ENCODE data around the gene ZNF71.
A peak's percentile ranks its signal among the peaks of the same experiment; 100 is the strongest.
"Not testable (repeated sequence)": the region's sequence is repeated elsewhere in the genome, so short reads cannot be mapped to it uniquely, and the experiment has no call there.

The ZNF71 gene

GRCh38 chr19:56622374-56622773, 27.3 kb downstream of the ZNF71 start:
- DNase-seq (ENCODE audit: low read depth in 2 of 2), result no peak

- DNase-seq (ENCODE audit: low read depth in 2 of 2), result no peak
Measured at GRCh38 chr19:56623006-56623405, 27.9 kb downstream of the ZNF71 start.

GRCh38 chr19:56625708-56626107, 30.6 kb downstream of the ZNF71 start:
- no peak for DNase-seq (ENCODE audit: low read depth in 2 of 2)

DNA sequence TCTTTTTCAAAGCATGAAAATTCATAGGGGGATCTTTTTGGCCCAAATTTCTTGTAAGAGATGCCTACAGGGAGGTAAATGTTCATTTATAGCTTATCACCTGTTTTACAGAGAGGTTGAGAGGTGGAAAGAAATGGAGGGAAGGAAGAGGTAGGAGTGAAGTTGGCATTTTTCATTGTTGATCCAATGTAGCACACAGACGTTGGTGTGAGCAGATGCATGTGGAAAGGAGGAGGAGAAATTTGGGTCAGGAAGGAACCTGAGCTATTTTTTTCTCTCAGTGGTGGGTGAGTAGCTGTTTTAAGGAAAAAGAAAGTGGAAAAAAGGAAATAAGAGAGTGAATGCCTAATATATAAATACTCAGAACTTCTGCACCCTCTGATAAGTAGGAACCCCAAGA, 37.9 kb downstream of the ZNF71 start:
- no peak for DNase-seq (ENCODE audit: low read depth in 2 of 2)

DNA sequence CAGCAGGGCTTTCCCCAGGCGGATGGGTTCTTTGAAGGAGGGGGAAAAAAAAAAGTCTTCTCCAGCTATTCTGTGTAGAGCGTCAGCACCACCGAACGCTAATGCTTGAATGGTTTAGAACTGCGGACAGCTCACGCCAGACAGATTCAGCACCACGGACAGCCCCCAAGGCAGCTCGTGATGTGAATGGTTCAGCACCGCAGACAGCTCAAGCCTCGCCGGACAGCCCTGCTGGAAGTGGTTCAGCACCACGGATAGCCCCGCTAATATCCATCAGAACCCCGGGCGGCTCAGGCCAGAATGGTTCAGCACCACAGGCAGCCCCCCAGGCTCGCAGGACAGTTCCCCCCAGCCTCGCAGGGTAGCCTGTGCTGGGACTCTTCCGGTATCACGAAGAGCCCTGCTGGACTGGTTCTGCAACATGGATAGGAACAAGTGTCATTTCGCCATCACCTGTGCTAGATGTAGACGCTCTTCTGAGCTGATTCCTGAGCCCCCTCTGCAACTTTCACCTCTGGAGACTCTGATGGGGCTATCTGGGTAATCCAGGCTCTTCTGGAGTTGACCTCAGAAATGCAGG, 43.0 kb downstream of the ZNF71 start:
- peak; percentile 1 to 18 for DNase-seq (ENCODE audit: low read depth in 2 of 2)

- no peak for DNase-seq (ENCODE audit: low read depth in 2 of 2)
Measured at GRCh38 chr19:56639217-56639616, 44.1 kb downstream of the ZNF71 start.

GRCh38 chr19:56642711-56643459, 47.8 kb downstream of the ZNF71 start, which contains the start of gene SMIM17:
Gene SMIM17 (plus strand): TSS chr19:56643159. CDS start chr19:56645668, 2,509 bp downstream.
- DNase-seq (ENCODE audit: low read depth in 2 of 2), result no peak

DNA sequence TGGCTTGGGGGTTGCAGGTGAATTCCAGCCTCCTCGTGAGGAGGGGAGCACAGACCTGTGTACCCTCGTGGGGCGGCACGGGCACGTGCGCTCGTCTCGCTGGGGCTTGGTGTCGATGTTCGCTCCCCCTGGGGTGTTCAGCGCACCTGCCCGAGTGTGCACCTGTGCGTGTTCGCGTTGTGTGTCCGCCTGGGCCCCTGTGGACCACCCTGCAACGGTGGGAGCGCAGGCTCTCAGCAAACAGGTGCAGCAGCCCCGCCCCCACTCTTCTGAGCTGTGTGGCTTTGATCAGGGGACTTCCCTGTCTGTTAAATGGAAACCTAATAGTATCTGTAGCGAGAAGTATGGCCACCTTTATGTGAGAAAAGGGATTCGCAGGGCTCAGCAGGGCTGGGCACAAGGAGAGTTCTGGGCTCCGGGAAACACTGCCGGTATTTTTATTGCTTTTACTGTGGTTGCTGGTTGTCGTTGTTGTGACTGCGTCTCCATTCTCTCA, 48.4 kb downstream of the ZNF71 start:
- no peak for DNase-seq (ENCODE audit: low read depth in 2 of 2)

- no peak for DNase-seq (ENCODE audit: low read depth in 2 of 2)
Measured at GRCh38 chr19:56654151-56654550, 59.0 kb downstream of the ZNF71 start.

- DNase-seq (ENCODE audit: low read depth in 2 of 2), result no peak
Measured at GRCh38 chr19:56660381-56661107, 65.4 kb downstream of the ZNF71 start.

GRCh38 chr19:56661248-56661647, 66.1 kb downstream of the ZNF71 start:
- DNase-seq (ENCODE audit: low read depth in 2 of 2), result no peak

DNA sequence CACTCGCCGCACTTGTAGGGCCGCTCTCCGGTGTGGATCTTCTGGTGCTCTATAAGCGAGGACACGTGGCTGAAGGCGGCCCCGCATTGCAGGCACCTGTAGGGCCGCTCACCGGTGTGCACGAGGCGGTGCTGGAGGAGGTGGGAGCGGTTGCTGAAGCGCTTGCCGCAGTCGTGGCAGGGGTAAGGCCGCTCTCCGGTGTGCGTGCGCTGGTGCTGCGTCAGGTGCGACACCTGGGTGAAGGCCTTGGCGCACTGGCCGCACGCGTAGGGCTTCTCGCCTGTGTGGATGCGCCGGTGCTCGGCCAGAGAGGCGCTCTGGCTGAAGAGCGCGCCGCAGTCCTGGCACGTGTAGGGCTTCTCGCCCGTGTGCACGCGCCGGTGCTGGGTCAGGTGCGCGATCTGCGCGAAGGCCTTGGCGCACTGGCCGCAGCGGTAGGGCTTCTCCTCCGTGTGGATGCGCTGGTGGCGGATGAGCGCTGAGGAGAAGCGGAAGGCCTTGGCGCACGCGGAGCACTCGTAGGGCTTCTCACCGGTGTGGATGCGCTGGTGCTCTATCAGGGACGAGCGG, 68.9 kb downstream of the ZNF71 start:
- no peak for DNase-seq (ENCODE audit: low read depth in 2 of 2)

DNA sequence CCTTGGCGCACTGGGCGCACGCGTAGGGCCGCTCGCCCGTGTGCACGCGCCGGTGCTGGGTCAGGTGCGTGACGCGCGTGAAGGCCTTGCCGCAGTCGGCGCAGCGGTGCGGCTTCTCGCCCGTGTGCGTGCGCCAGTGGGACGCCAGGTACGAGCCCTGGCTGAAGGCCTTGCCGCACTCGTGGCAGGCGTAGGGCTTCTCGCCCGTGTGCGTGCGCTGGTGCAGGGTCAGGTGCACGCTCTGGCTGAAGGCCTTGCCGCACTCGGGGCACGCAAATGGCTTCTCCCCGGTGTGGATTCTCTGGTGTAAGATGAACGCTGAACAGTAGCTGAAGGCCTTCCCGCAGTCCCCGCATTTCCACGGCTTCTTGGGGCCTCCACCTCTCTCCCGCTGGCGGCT, 69.4 kb downstream of the ZNF71 start:
- DNase-seq (ENCODE audit: low read depth in 2 of 2), result no peak

GRCh38 chr19:56667311-56667870, 72.3 kb downstream of the ZNF71 start:
- no peak for DNase-seq (ENCODE audit: low read depth in 2 of 2)

DNA sequence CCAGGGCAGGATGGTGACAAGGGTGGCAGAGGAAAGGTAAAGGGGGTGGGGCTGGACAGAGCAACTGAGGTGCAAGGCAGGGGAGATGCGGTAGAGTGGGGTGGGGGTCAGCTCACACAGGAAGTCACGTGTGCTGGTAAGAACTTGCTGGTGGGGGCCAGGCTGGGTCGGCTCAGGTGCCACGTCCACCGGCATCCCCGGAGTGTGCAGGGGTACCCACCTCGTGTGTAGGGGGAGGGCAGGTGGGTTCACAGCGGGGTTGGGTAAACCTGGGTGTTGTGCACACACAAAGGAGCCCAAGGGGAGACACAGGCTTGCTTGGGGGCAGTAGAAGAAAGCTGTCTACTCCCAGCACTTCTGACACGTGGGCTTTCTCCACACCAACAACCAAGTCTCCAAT, 73.6 kb downstream of the ZNF71 start:
- DNase-seq (ENCODE audit: low read depth in 2 of 2), result no peak

- no peak for DNase-seq (ENCODE audit: low read depth in 2 of 2)
Measured at GRCh38 chr19:56670401-56670960, 75.4 kb downstream of the ZNF71 start.

- DNase-seq (ENCODE audit: low read depth in 2 of 2), result no peak
Measured at GRCh38 chr19:56670961-56671612, 76.0 kb downstream of the ZNF71 start.

GRCh38 chr19:56671613-56671994, 76.5 kb downstream of the ZNF71 start, which contains the start of gene ZNF835:
Gene ZNF835 (minus strand): TSS chr19:56671757. CDS start chr19:56665198, 6,559 bp downstream.
- DNase-seq (ENCODE audit: low read depth in 2 of 2), result peak; percentile 74 to 81

DNA sequence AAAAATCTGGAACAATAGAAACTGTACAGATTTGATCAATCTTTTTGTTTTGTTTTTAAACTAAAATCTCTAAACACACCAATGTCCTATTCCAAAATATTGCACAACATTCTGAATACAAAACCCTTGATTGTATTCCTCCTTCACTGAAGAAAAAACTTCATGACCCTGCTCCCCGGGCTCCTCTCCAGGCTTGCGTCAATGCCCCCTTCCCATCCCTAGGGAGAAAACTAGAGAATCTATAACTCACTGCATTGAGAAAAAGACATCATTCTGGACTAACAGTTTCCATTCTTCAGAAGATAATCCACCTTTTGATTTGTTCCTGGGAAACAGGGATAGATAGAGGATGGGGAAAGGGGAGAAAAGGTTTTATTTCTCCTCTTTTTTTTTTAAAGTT, 77.5 kb downstream of the ZNF71 start:
- not testable (repeated sequence) for DNase-seq (ENCODE audit: low read depth in 2 of 2)

All from activated CD4-positive, alpha-beta T cell treated with anti-CD3 and anti-CD28 coated beads for 24 hours (primary cell).